Vagina (tissue), 2 donors: ENCODE results near the gene EZR. TPM values are rescaled to one million over a fixed set of nuclear protein-coding genes. Genes with fewer than 3 reads are reported as not detected.
"Not testable (repeated sequence)": the region's sequence is repeated elsewhere in the genome, so short reads cannot be mapped to it uniquely, and the experiment has no call there.

Experiments used
- DNase-seq, 2 donors: peaks; one replicate each; pipeline ENCODE4 v3.0.0-alpha.2; 2017; ENCODE audit errors: extremely low spot score in 2 of 2
- H3K27ac ChIP-seq: fragments of 200-600 bp; sonication (generic); one replicate; pipeline ENCODE4 v1.5.1; 2019
- H3K27me3 ChIP-seq: fragments of 200-600 bp; sonication (generic); one replicate; pipeline ENCODE4 v1.5.1; 2019
- H3K36me3 ChIP-seq, 2 donors: fragments of 200-600 bp; sonication (generic); one replicate each; pipeline ENCODE4 v1.5.1; 2017 to 2019
- H3K4me1 ChIP-seq: fragments of 200-600 bp; sonication (generic); one replicate; pipeline ENCODE4 v1.5.1; 2019
- H3K4me3 ChIP-seq, 2 donors: fragments of 200-600 bp; sonication (generic); 1 replicate in 1 of 2; 2 replicates in 1 of 2; pipeline ENCODE4 v1.5.1; 2016 to 2019
- H3K9me3 ChIP-seq: fragments of 200-600 bp; sonication (generic); one replicate; pipeline ENCODE4 v1.5.1; 2019
- POLR2A ChIP-seq, 2 donors: fragments of 450-650 bp; IDR thresholded peaks; one replicate each; pipeline ENCODE4 v1.6.1; 2017; ENCODE audit warnings: antibody characterized with exemption in 2 of 2, mild to moderate bottlenecking in 2 of 2, moderate library complexity in 2 of 2
- POLR2AphosphoS5 ChIP-seq, 2 donors: sonication (generic); formaldehyde crosslinking; IDR thresholded peaks; one replicate each; pipeline ENCODE4 v1.9.0; 2017; ENCODE audit warnings: antibody characterized with exemption in 2 of 2, mild to moderate bottlenecking in 2 of 2, low read depth in 1 of 2; ENCODE audit not compliant: insufficient read depth in 1 of 2
- intact Hi-C: fragments of 100-400 bp; cut with DNase I; formaldehyde crosslinking; loops from one replicate; pipeline ENCODE4 v1.15.1; 2023
- total RNA-seq: library from RNA; depleted of rRNA; stranded (reverse); fragments of >200 nt; gene quantifications from one replicate; pipeline ENCODE4 v1.2.3, GENCODE V29; 2016
- TF ChIP-seq, protein P1 (sequence below), 3 experiments: fragments of 450-650 bp in 2 of 3; fragments of 200-600 bp in 1 of 3; sonication (generic) in 1 of 3; IDR thresholded peaks; one replicate each; pipeline ENCODE4 v1.5.1; 2017 to 2019; ENCODE audit warnings: antibody characterized with exemption in 3 of 3, mild to moderate bottlenecking in 2 of 3, moderate library complexity in 2 of 3

Gene EZR
- total RNA-seq, 1 donor from 2014 or later = 99.7 TPM

DNA sequence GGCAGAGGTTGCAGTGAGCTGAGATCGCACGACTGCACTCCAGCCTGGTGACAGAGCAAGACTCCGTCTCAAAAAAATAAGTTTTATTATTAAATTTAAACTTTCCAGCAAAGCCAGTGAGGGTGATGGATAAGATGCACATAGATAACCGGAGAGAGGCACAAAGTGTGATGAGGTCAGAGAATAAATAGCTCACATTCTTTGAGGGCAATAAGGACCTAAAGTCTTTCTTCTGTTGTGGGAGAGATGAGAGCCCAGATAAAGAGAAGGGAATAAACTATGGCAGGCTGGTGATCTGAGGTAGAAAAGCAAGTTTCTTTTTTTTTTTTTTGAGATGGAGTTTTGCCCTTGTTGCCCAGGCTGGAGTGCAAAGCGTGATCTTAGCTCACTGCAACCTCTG is 20.6 kb upstream of the EZR start:
- no peaks in the 10 kb centered on the region for H3K27me3 ChIP-seq
- intact Hi-C loops = no loop called here
- no peak for DNase-seq
- H3K4me1 ChIP-seq = no peaks in the 10 kb centered on the region
- no peaks in the 10 kb centered on the region for H3K36me3 ChIP-seq
- TF ChIP-seq POLR2A (IDR thresholded peaks at IDR 0.05) (no peak), POLR2AphosphoS5 (IDR thresholded peaks at IDR 0.05; ENCODE audit: insufficient read depth in 1 of 2, low read depth in 1 of 2) (no peak)
- TF ChIP-seq, protein P1, sequence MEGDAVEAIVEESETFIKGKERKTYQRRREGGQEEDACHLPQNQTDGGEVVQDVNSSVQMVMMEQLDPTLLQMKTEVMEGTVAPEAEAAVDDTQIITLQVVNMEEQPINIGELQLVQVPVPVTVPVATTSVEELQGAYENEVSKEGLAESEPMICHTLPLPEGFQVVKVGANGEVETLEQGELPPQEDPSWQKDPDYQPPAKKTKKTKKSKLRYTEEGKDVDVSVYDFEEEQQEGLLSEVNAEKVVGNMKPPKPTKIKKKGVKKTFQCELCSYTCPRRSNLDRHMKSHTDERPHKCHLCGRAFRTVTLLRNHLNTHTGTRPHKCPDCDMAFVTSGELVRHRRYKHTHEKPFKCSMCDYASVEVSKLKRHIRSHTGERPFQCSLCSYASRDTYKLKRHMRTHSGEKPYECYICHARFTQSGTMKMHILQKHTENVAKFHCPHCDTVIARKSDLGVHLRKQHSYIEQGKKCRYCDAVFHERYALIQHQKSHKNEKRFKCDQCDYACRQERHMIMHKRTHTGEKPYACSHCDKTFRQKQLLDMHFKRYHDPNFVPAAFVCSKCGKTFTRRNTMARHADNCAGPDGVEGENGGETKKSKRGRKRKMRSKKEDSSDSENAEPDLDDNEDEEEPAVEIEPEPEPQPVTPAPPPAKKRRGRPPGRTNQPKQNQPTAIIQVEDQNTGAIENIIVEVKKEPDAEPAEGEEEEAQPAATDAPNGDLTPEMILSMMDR (IDR thresholded peaks at IDR 0.05) = no peak
- no peaks in the 10 kb centered on the region for H3K9me3 ChIP-seq
- H3K27ac ChIP-seq = no peak overlapping the region
- H3K4me3 ChIP-seq = no peak overlapping the region

DNA sequence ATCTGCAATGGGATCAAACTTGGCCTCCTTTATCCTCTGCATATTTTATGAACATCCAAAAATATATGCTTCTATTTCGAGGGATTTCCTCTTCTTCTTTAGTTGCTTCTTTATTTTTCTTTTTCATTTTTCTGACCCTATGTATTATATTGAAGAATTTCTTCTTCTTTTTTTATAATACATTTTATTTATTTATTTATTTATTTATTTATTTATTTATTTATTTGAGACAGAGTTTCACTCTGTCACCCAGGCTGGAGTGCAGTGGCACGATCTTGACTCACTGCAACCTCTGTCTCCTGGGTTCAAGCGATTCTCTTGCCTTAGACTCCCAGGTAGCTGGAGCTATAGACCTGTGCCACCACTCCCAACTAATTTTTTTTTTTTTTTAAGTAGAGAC is 19.6 kb upstream of the EZR start:
- H3K9me3 ChIP-seq, DNase-seq, H3K36me3 ChIP-seq, H3K27me3 ChIP-seq, H3K4me1 ChIP-seq, intact Hi-C loops, H3K4me3 ChIP-seq, H3K27ac ChIP-seq: not testable (repeated sequence)

DNA sequence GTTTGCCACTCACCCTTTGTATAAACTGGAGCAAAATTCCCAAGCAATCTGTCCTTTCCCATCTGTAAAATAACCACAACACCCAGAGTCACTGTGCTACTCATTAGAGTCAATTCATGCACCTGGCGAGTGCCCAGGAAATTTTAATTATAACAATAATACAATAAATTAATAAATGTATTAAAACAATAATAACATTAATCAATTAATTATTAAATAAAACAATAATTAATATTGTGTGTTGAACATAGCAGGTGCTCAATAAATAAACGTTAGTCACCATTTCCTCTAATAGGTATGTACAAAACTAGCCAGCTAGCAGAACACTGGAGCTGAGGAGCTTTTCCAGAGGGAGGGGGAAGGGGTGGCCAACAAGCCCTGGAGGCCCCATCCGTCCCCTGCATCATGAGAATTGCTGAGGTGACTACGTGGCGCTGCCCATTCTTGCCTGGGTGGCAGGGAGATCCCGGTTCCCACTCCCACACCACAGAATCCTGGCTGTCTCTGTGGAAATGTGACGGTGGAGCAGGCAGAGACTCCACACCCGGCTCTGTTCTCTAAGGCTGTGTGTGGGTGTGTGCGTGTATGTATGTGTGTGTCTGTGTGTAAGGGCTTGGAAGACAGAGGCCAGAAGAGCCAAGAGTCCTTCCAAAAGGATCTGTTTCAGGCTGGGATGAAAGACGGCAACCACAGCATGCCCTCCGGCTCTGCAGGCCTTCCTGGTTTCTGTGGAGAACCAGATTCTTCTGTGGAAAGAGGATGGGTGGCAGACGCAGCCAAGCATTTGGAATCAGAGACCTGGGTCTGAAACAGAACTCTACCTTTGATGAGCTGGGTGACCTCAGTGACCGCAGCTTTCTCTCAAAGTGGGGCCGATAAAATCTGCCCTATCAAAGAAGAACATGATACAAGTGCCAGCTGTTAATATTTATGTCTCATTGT is 18.8 kb upstream of the EZR start:
- Histone ChIP-seq H3K4me3 (no peak overlapping the region), H3K36me3 (no peaks in the 10 kb centered on the region), H3K4me1 (no peaks in the 10 kb centered on the region), H3K27me3 (no peaks in the 10 kb centered on the region), H3K27ac (no peak overlapping the region), H3K9me3 (no peaks in the 10 kb centered on the region)
- TF ChIP-seq, protein P1 (IDR thresholded peaks at IDR 0.05) = no peak
- TF ChIP-seq POLR2A (IDR thresholded peaks at IDR 0.05) (no peak), POLR2AphosphoS5 (IDR thresholded peaks at IDR 0.05; ENCODE audit: insufficient read depth in 1 of 2, low read depth in 1 of 2) (no peak)
- intact Hi-C loops = no loop called here
- no peak for DNase-seq

DNA sequence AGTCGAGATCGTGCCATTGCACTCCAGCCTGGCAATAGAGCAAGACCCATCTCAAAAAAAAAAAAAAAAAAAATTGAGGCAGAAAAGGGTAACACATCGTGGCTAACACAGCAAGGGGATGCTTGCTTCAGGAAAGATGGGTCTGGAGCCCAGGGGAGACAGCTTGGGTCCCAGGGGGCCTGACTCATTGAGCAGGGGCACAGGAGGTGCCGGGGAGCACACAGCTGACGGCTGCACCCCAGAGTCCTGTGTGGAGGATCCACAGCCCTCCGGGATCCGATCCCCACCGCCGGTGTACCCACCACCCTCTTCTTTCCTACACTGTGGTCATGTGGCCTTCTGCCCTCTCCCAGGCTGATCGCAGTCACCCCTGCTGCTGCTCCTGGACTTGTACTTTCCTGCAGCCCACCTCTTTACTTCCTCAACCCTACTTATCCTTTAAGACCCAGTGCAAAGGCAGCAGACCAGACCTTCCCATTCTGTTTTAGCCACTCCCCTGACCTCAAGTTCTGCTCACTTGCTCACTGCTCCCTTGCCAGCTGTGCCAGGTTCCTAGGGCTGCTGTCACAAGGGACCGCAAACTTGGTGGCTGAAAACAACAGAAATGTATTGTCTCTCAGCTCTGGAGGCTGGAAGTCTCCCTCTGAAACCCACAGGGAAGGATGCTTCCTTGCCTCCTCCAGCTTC is 17.6 kb upstream of the EZR start:
- no peaks in the 10 kb centered on the region for H3K27me3 ChIP-seq
- intact Hi-C loops = no loop called here
- no peaks in the 10 kb centered on the region for H3K4me1 ChIP-seq
- no peak for TF ChIP-seq POLR2A (IDR thresholded peaks at IDR 0.05)
- TF ChIP-seq, protein P1 (IDR thresholded peaks at IDR 0.05) = no peak
- no peak for TF ChIP-seq POLR2AphosphoS5 (IDR thresholded peaks at IDR 0.05; ENCODE audit: insufficient read depth in 1 of 2, low read depth in 1 of 2)
- H3K9me3 ChIP-seq = no peaks in the 10 kb centered on the region
- H3K4me3 ChIP-seq = no peak overlapping the region
- DNase-seq = no peak
- no peak overlapping the region for H3K27ac ChIP-seq
- no peaks in the 10 kb centered on the region for H3K36me3 ChIP-seq

DNA sequence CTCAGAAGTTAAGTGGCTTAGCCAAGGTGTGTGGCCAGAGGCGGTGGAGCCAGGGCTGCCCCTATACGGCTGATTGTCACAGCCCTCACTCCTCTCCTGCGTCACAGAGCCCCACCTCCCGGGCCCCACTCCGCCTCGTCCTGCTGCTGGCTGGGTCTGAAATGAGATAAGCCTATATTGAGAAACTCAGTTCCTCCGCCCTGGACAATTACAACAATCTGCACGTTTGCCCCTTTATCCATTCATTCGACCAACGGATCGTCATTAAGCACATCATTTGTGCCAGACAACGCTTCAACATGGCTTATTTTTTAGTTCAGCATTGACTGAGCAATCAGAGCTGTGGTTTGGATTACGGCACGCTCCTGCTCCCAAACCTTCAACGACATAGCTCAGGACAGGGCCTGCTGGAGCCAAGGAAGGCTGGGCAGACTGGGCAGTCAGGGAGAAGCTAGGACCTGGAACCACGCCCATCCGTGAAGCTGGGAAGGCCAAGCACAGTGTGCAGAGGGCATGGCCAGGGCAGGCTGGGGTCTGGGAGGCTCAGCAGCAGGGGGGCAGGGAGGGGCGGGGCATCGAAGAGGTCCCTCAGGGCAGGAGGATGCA is 16.6 kb upstream of the EZR start:
- Histone ChIP-seq H3K36me3 (no peaks in the 10 kb centered on the region), H3K4me3 (no peak overlapping the region), H3K9me3 (no peaks in the 10 kb centered on the region), H3K4me1 (no peaks in the 10 kb centered on the region), H3K27ac (no peak overlapping the region), H3K27me3 (no peaks in the 10 kb centered on the region)
- TF ChIP-seq, protein P1 (IDR thresholded peaks at IDR 0.05) = no peak
- TF ChIP-seq POLR2A (IDR thresholded peaks at IDR 0.05) = no peak
- TF ChIP-seq POLR2AphosphoS5 (IDR thresholded peaks at IDR 0.05; ENCODE audit: insufficient read depth in 1 of 2, low read depth in 1 of 2) = no peak
- intact Hi-C loops = no loop called here
- no peak for DNase-seq
